Osteocyte (in vitro differentiated cells): ENCODE measurements around the gene LILRB2. TPM values are rescaled to one million over a fixed set of nuclear protein-coding genes. Genes with fewer than 3 reads are reported as not detected.
"Not testable (repeated sequence)": the region's sequence is repeated elsewhere in the genome, so short reads cannot be mapped to it uniquely, and the experiment has no call there.

Experiments
- DNase-seq: peaks from one replicate; pipeline ENCODE4 v3.0.0; 2021; ENCODE audit warnings: mixed read lengths; ENCODE audit not compliant: unreplicated experiment; ENCODE audit errors: extremely low spot score
- H3K27ac Mint-ChIP-seq: one replicate; pipeline ENCODE4 v1.8.0; 2021; ENCODE audit warnings: mild to moderate bottlenecking, mixed read lengths; ENCODE audit not compliant: unreplicated experiment
- H3K27me3 Mint-ChIP-seq: one replicate; pipeline ENCODE4 v1.8.0; 2021; ENCODE audit warnings: mixed read lengths; ENCODE audit not compliant: unreplicated experiment
- H3K36me3 Mint-ChIP-seq: one replicate; pipeline ENCODE4 v1.8.0; 2021; ENCODE audit warnings: mixed read lengths; ENCODE audit not compliant: unreplicated experiment
- H3K4me1 Mint-ChIP-seq: one replicate; pipeline ENCODE4 v1.8.0; 2021; ENCODE audit warnings: mixed read lengths; ENCODE audit not compliant: unreplicated experiment
- H3K4me3 Mint-ChIP-seq: one replicate; pipeline ENCODE4 v1.8.0; 2021; ENCODE audit warnings: mild to moderate bottlenecking, moderate library complexity, mixed read lengths; ENCODE audit not compliant: unreplicated experiment
- H3K9me3 Mint-ChIP-seq: one replicate; pipeline ENCODE4 v1.8.0; 2021; ENCODE audit warnings: mixed read lengths; ENCODE audit not compliant: unreplicated experiment
- microRNA-seq: library from miRNA; unstranded; fragments of <30 nt; microRNA quantifications from one replicate; pipeline ENCODE4 v1.1.0, GENCODE V29; 2020; ENCODE audit not compliant: unreplicated experiment
- total RNA-seq: library from RNA; stranded (reverse); gene quantifications from 2 replicates; pipeline ENCODE4 v1.2.1, GENCODE V29; 2021
- TF ChIP-seq, protein P1 (sequence below): fragments of 200-600 bp; sonication (generic); IDR thresholded peaks from 2 replicates; pipeline ENCODE4 v1.5.0; 2021; ENCODE audit warnings: antibody characterized with exemption, mild to moderate bottlenecking, moderate library complexity

LILRB2 gene
- total RNA-seq, 1 donor from 2014 or later: not detected

DNA sequence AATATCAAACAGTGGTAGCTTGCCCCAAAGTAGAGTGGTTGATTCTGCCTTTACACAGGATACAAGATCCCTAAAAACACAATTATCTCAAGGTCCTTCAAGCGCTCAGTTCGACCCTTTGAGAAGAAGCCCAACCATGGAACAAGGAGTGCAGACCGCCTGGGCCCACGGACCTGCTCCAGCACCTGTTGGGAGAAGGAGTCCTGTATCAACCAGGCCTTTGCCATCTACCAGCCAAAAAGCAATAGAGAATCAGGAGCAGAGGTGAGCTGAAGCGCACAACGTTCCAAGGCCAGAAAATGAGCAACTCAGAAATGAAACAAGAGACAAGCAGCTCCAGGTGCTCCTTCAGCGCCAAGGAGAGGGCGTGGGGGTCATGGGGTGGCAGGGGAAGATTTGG lies 51.8 kb downstream of the LILRB2 start:
- TF ChIP-seq, protein P1, sequence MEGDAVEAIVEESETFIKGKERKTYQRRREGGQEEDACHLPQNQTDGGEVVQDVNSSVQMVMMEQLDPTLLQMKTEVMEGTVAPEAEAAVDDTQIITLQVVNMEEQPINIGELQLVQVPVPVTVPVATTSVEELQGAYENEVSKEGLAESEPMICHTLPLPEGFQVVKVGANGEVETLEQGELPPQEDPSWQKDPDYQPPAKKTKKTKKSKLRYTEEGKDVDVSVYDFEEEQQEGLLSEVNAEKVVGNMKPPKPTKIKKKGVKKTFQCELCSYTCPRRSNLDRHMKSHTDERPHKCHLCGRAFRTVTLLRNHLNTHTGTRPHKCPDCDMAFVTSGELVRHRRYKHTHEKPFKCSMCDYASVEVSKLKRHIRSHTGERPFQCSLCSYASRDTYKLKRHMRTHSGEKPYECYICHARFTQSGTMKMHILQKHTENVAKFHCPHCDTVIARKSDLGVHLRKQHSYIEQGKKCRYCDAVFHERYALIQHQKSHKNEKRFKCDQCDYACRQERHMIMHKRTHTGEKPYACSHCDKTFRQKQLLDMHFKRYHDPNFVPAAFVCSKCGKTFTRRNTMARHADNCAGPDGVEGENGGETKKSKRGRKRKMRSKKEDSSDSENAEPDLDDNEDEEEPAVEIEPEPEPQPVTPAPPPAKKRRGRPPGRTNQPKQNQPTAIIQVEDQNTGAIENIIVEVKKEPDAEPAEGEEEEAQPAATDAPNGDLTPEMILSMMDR: no peak
- no peak for DNase-seq
- Mint-ChIP-seq H3K36me3 (no peaks in the 10 kb centered on the region), H3K27me3 (peaks cover 33% of the 10 kb centered on the region), H3K27ac (no peak overlapping the region), H3K4me1 (peaks cover 2% of the 10 kb centered on the region), H3K9me3 (no peaks in the 10 kb centered on the region), H3K4me3 (no peak overlapping the region)

DNA sequence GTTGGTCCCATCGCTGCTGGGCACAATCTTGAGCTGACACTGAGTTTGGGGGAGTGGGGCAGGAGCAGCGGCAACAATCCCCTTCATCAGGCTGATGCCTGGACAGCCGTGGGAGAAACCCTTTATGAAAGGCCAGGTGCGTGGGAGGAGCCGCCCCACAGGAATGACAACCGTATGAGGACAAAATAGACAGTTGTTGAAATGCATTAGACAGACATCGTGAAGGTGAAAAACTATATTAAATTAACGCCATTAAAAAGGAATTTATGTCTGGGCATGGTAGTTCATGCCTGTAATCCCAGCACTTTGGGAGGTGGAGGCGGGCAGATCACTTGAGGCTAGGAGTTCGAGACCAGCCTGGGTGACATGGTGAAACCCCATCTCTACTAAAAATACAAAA lies 56.3 kb downstream of the LILRB2 start:
- not testable (repeated sequence) for H3K27ac Mint-ChIP-seq, H3K4me3 Mint-ChIP-seq, DNase-seq, H3K36me3 Mint-ChIP-seq, H3K9me3 Mint-ChIP-seq, H3K4me1 Mint-ChIP-seq
- peaks cover 17% of the 10 kb centered on the region for H3K27me3 Mint-ChIP-seq

DNA sequence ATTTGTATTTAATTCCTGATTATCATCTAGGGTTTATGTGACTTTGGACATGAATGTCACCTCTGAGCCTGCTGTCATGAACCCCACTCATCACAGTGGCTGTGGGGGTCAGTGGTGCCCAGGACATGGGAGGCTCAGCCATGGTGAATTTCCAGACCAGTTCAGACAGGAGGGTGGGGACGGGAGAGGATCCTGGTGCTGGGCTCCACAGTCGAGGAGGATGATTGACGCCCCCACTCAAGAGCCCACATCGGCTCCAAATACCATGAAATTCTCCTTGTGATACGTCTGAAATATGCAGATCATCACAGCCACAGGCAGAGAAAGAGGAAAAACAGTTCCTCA lies 57.0 kb downstream of the LILRB2 start:
- H3K27ac Mint-ChIP-seq, H3K9me3 Mint-ChIP-seq, H3K36me3 Mint-ChIP-seq, H3K4me1 Mint-ChIP-seq, DNase-seq, H3K4me3 Mint-ChIP-seq: not testable (repeated sequence)
- H3K27me3 Mint-ChIP-seq: peaks cover 13% of the 10 kb centered on the region

Small RNAs within 50 kb of the gene (microRNA-seq; reads per million reads assigned to microRNA genes)
- not detected for gene MIR4752

Other genes starting within 250 kb of the LILRB2 start
- gene VSTM1, start 217.2 kb downstream of the LILRB2 start, total RNA-seq: not detected in 2 replicates
- gene TARM1, start 199.7 kb downstream of the LILRB2 start, total RNA-seq: not detected in 2 replicates
- 0.32 and 0.47 TPM in 2 replicates for gene OSCAR, start 180.3 kb downstream of the LILRB2 start, total RNA-seq
- gene NDUFA3, start 178.3 kb downstream of the LILRB2 start, total RNA-seq: 114 and 132 TPM in 2 replicates
- gene TFPT, start 165.5 kb downstream of the LILRB2 start, total RNA-seq: 28.1 and 29.4 TPM in 2 replicates
- 68.4 and 68.9 TPM in 2 replicates for gene PRPF31, start 165.4 kb downstream of the LILRB2 start, total RNA-seq
- gene CNOT3, start 143.3 kb downstream of the LILRB2 start, total RNA-seq: 47.1 and 50.5 TPM in 2 replicates
- gene LENG1, start 121.4 kb downstream of the LILRB2 start, total RNA-seq: 5.6 and 7.1 TPM in 2 replicates
- gene TMC4, start 108.0 kb downstream of the LILRB2 start, total RNA-seq: 2.0 and 2.7 TPM in 2 replicates
- gene MBOAT7, start 91.5 kb downstream of the LILRB2 start, total RNA-seq: 81.8 and 85.2 TPM in 2 replicates
- gene TSEN34, start 89.8 kb downstream of the LILRB2 start, total RNA-seq: 51.1 and 53.7 TPM in 2 replicates
- gene RPS9, start 80.3 kb downstream of the LILRB2 start, total RNA-seq: 1,011 TPM in 2 replicates
- gene LILRB3, start 58.1 kb downstream of the LILRB2 start, total RNA-seq: not detected in 2 replicates
- gene LILRA6, start 38.3 kb downstream of the LILRB2 start, total RNA-seq: not detected in 2 replicates
- gene LILRB5, start 23.8 kb downstream of the LILRB2 start, total RNA-seq: not detected in 2 replicates
- gene LILRA5, start 32.1 kb upstream of the LILRB2 start, total RNA-seq: not detected in 2 replicates
- gene LILRA4, start 58.1 kb upstream of the LILRB2 start, total RNA-seq: not detected in 2 replicates
- gene LAIR1, start 83.8 kb upstream of the LILRB2 start, total RNA-seq: not detected in 2 replicates
- not detected in 2 replicates for gene TTYH1, start 134.4 kb upstream of the LILRB2 start, total RNA-seq
- 145 and 192 TPM in 2 replicates for gene LENG8, start 168.1 kb upstream of the LILRB2 start, total RNA-seq
- 11.0 and 11.1 TPM in 2 replicates for gene LENG9, start 182.7 kb upstream of the LILRB2 start, total RNA-seq
- gene CDC42EP5, start 192.2 kb upstream of the LILRB2 start, total RNA-seq: 72.4 and 85.4 TPM in 2 replicates
- gene LAIR2, start 221.7 kb upstream of the LILRB2 start, total RNA-seq: not detected in 2 replicates